Lung (tissue), 12 donors: ENCODE data around the gene GRK1. TPM values are rescaled to one million over a fixed set of nuclear protein-coding genes. Genes with fewer than 3 reads are reported as not detected.
A peak's percentile ranks its signal among the peaks of the same experiment; 100 is the strongest.

Experiments
- ATAC-seq: fragments of 200-7000 bp; cut with Tn5 transposase; one replicate; pipeline ENCODE4 v1.9.1; 2020; ENCODE audit warnings: moderate number of reproducible peaks; ENCODE audit not compliant: insufficient read depth, low FRiP score
- DNase-seq, 3 donors: peaks; one replicate each; pipeline ENCODE4 v3.0.0-alpha.2; 2013 to 2017
- H3K27ac ChIP-seq, 2 donors: one replicate each; pipeline ENCODE4 v1.5.1; 2013; ENCODE audit warnings: mild to moderate bottlenecking in 2 of 2, moderate library complexity in 2 of 2, control low read depth in 1 of 2, inconsistent platforms in 1 of 2, low read depth in 1 of 2, low read length in 1 of 2
- H3K27me3 ChIP-seq, 3 donors: one replicate each; pipeline ENCODE4 v1.5.1; 2013; ENCODE audit warnings: low read length in 2 of 3; ENCODE audit not compliant: control insufficient read depth in 3 of 3, insufficient read depth in 3 of 3
- H3K36me3 ChIP-seq, 4 donors: one replicate each; pipeline ENCODE4 v1.5.1; 2013; ENCODE audit warnings: low read length in 4 of 4, mild to moderate bottlenecking in 1 of 4, moderate library complexity in 1 of 4; ENCODE audit not compliant: control insufficient read depth in 4 of 4, insufficient read depth in 4 of 4
- H3K4me1 ChIP-seq, 5 donors: one replicate each; pipeline ENCODE4 v1.5.1; 2013; ENCODE audit warnings: low read length in 5 of 5, mild to moderate bottlenecking in 2 of 5, moderate library complexity in 1 of 5; ENCODE audit not compliant: control insufficient read depth in 5 of 5, insufficient read depth in 5 of 5
- H3K4me3 ChIP-seq: one replicate; pipeline ENCODE4 v1.5.1; 2013; ENCODE audit warnings: mild to moderate bottlenecking, control low read depth, moderate library complexity
- H3K9ac ChIP-seq, 2 donors: one replicate each; pipeline ENCODE4 v1.5.1; 2013; ENCODE audit warnings: low read length in 2 of 2, control low read depth in 1 of 2; ENCODE audit not compliant: insufficient read depth in 1 of 2
- H3K9me3 ChIP-seq, 4 donors: one replicate each; pipeline ENCODE4 v1.5.1; 2013; ENCODE audit warnings: low read length in 3 of 4, mild to moderate bottlenecking in 1 of 4, moderate library complexity in 1 of 4; ENCODE audit not compliant: control insufficient read depth in 4 of 4, insufficient read depth in 3 of 4
- CTCF ChIP-seq: IDR thresholded peaks from 2 replicates; pipeline ENCODE4 v1.5.1; 2012; ENCODE audit warnings: mild to moderate bottlenecking; ENCODE audit errors: control extremely low read depth, extremely low read depth
- WGBS, 2 donors: extraction: QIAGEN DNeasy Blood & Tissue Kit; methylation state at CpG; one replicate each; pipeline ENCODE4 v1.1.7; 2013; 5-methylcytosine and 5-hydroxymethylcytosine counted together
- polyA plus RNA-seq, 2 donors: library from polyadenylated mRNA; stranded (reverse); fragments of 200-250 nt; gene quantifications; one replicate each; pipeline ENCODE4 v1.2.1, GENCODE V29; 2013
- total RNA-seq, 2 donors: library from RNA; depleted of rRNA in 1 of 2; stranded (reverse); fragments of >200 nt in 1 of 2; gene quantifications; one replicate each; pipeline ENCODE4 v1.2.1, GENCODE V29; 2014 to 2021
- donor health status: control.
- donor health status: control.
- donor health status: Bipolar disorder and iron deficiency.
- donor health status: healthy.
- donor health status: DM: yes; HTN: yes; CAD: no.

GRK1 gene
- total and polyA plus RNA-seq, 4 donors = 0.03 to 3.1 TPM; not detected in 2

- WGBS, 2 donors = 74% methylated on average over 15 of the region's 15 CpGs
- peak in 2 of 3 donors; percentile 14 to 29 for DNase-seq
Observed at GRCh38 chr13:113663934-113664333, 3.1 kb upstream of the GRK1 start.

GRCh38 chr13:113664751-113665596, 2.0 kb upstream of the GRK1 start:
- no peak for TF ChIP-seq CTCF
- no peak overlapping the region for H3K4me3 ChIP-seq
- H3K36me3 ChIP-seq = no peaks in the 10 kb centered on the region
- H3K4me1 ChIP-seq = peaks cover 0 to 4% (median 0%) of the 10 kb centered on the region in 5 donors
- ATAC-seq = no peak
- peak in 1 of 3 donors; percentile 26 for DNase-seq
- WGBS, 2 donors = 58 to 70% methylated on average over 21 of the region's 21 CpGs
- H3K9ac ChIP-seq = no peak overlapping the region
- H3K27ac ChIP-seq = no peak overlapping the region
- no peaks in the 10 kb centered on the region for H3K27me3 ChIP-seq
- H3K9me3 ChIP-seq = peaks cover 0 to 3% (median 0%) of the 10 kb centered on the region in 4 donors

More at GRCh38 chr13:113663934-113664333, 3.1 kb upstream of the GRK1 start:
- no peaks in the 10 kb centered on the region for H3K27me3 ChIP-seq
- H3K36me3 ChIP-seq = no peaks in the 10 kb centered on the region
- H3K27ac ChIP-seq = no peak overlapping the region
- ATAC-seq = no peak
- no peak overlapping the region for H3K4me3 ChIP-seq
- H3K9ac ChIP-seq = no peak overlapping the region
- no peak for TF ChIP-seq CTCF
- H3K9me3 ChIP-seq = peaks cover 0 to 3% (median 0%) of the 10 kb centered on the region in 4 donors
- H3K4me1 ChIP-seq = peaks cover 0 to 4% (median 0%) of the 10 kb centered on the region in 5 donors

GRCh38 chr13:113665597-113666328, 1.3 kb upstream of the GRK1 start:
- H3K27ac ChIP-seq = no peak overlapping the region
- H3K9me3 ChIP-seq = peaks cover 0 to 2% (median 0%) of the 10 kb centered on the region in 4 donors
- TF ChIP-seq CTCF = no peak
- no peaks in the 10 kb centered on the region for H3K27me3 ChIP-seq
- H3K4me1 ChIP-seq = peaks cover 0 to 4% (median 0%) of the 10 kb centered on the region in 5 donors
- 90 to 94% methylated on average over 3 of the region's 3 CpGs for WGBS, 2 donors
- no peak overlapping the region for H3K4me3 ChIP-seq
- ATAC-seq = no peak
- H3K36me3 ChIP-seq = no peaks in the 10 kb centered on the region
- no peak overlapping the region for H3K9ac ChIP-seq
- peak in 2 of 3 donors; percentile 22 to 60 for DNase-seq
